Activated CD8-positive, alpha-beta memory T cell treated with anti-CD3 and anti-CD28 coated beads for 48 hours (primary cell): Measurements from ENCODE around the gene RAB3C.

Experiments used
- DNase-seq, 3 experiments: peaks; one replicate each; pipeline ENCODE4 v3.0.0-alpha.2; 2020; ENCODE audit warnings: low read depth in 2 of 3, low spot score in 2 of 3

RAB3C gene

GRCh38 chr5:58818465-58818864 is 235.6 kb downstream of the RAB3C start:
- DNase-seq = no peak

- DNase-seq = no peak
Measured at GRCh38 chr5:58825441-58825840, 242.6 kb downstream of the RAB3C start.

- DNase-seq = no peak
Measured at GRCh38 chr5:58825899-58826298, 243.0 kb downstream of the RAB3C start.

GRCh38 chr5:58827463-58827862 is 244.6 kb downstream of the RAB3C start:
- no peak for DNase-seq

GRCh38 chr5:58828258-58828657 is 245.4 kb downstream of the RAB3C start:
- no peak for DNase-seq

GRCh38 chr5:58834242-58835225 is 251.7 kb downstream of the RAB3C start:
- no peak for DNase-seq

GRCh38 chr5:58836351-58836750 is 253.5 kb downstream of the RAB3C start:
- DNase-seq = no peak

GRCh38 chr5:58838729-58839128 is 255.9 kb downstream of the RAB3C start:
- no peak for DNase-seq

- DNase-seq = no peak
Measured at GRCh38 chr5:58842852-58843251, 260.0 kb downstream of the RAB3C start.

- no peak for DNase-seq
Measured at GRCh38 chr5:58844395-58844794, 261.5 kb downstream of the RAB3C start.

GRCh38 chr5:58847041-58847440 is 264.2 kb downstream of the RAB3C start:
- no peak for DNase-seq

GRCh38 chr5:58849223-58849622 is 266.3 kb downstream of the RAB3C start:
- DNase-seq = no peak

- DNase-seq = no peak
Measured at GRCh38 chr5:58849921-58850667, 267.2 kb downstream of the RAB3C start.

GRCh38 chr5:58851153-58851552 is 268.3 kb downstream of the RAB3C start:
- no peak for DNase-seq

- no peak for DNase-seq
Measured at GRCh38 chr5:58851571-58851970, 268.7 kb downstream of the RAB3C start.

- no peak for DNase-seq
Measured at GRCh38 chr5:58852566-58852965, 269.7 kb downstream of the RAB3C start.

GRCh38 chr5:58854441-58854840 is 271.6 kb downstream of the RAB3C start:
- no peak for DNase-seq

GRCh38 chr5:58855851-58856739 is 273.2 kb downstream of the RAB3C start:
- no peak for DNase-seq

- no peak for DNase-seq
Measured at GRCh38 chr5:58857609-58858008, 274.7 kb downstream of the RAB3C start.

- DNase-seq = no peak
Measured at GRCh38 chr5:58860680-58861079, 277.8 kb downstream of the RAB3C start.

GRCh38 chr5:58868931-58869330 is 286.1 kb downstream of the RAB3C start:
- DNase-seq = no peak
